Loucy (cell line): ENCODE results near the gene CTH.
"Not testable (repeated sequence)": the region's sequence is repeated elsewhere in the genome, so short reads cannot be mapped to it uniquely, and the experiment has no call there.

Experiments
- H2AFZ ChIP-seq: fragments of 200-600 bp; sonication (generic); 2 replicates; pipeline ENCODE4 v1.6.0; 2016; ENCODE audit warnings: antibody characterized with exemption, mild to moderate bottlenecking, low read length, moderate library complexity
- H3F3A ChIP-seq: fragments of 200-600 bp; 2 replicates; pipeline ENCODE4 v1.6.0; 2016; ENCODE audit warnings: antibody characterized with exemption, low read depth, mild to moderate bottlenecking
- H3K27me3 ChIP-seq: fragments of 200-600 bp; sonication (generic); 2 replicates; pipeline ENCODE4 v1.6.1; 2014; ENCODE audit warnings: low read length, mild to moderate bottlenecking; ENCODE audit not compliant: insufficient read depth, poor library complexity, severe bottlenecking
- H3K36me3 ChIP-seq: fragments of 200-600 bp; sonication (generic); 2 replicates; pipeline ENCODE4 v1.6.1; 2016; ENCODE audit warnings: low read length; ENCODE audit not compliant: insufficient read depth
- H3K4me1 ChIP-seq: fragments of 200-600 bp; sonication (generic); 2 replicates; pipeline ENCODE4 v1.5.1; 2014; ENCODE audit warnings: low read length, mild to moderate bottlenecking; ENCODE audit not compliant: insufficient read depth, poor library complexity, severe bottlenecking
- H3K4me2 ChIP-seq: fragments of 200-600 bp; sonication (generic); 2 replicates; pipeline ENCODE4 v1.6.0; 2014; ENCODE audit warnings: antibody characterized with exemption, low read length, low read depth, mild to moderate bottlenecking; ENCODE audit not compliant: poor library complexity, severe bottlenecking
- H3K4me3 ChIP-seq: fragments of 200-600 bp; sonication (generic); 2 replicates; pipeline ENCODE4 v1.5.1; 2014; ENCODE audit warnings: low read length, mild to moderate bottlenecking, mixed read lengths; ENCODE audit not compliant: poor library complexity, severe bottlenecking
- H3K79me2 ChIP-seq: fragments of 200-600 bp; sonication (generic); 2 replicates; pipeline ENCODE4 v1.6.1; 2014; ENCODE audit warnings: low read length; ENCODE audit not compliant: insufficient read depth
- H3K9ac ChIP-seq: fragments of 200-600 bp; sonication (generic); 2 replicates; pipeline ENCODE4 v1.6.0; 2014; ENCODE audit warnings: mild to moderate bottlenecking, low read depth, low read length, moderate library complexity; ENCODE audit not compliant: poor library complexity, severe bottlenecking
- H3K9me2 ChIP-seq: fragments of 200-600 bp; sonication (generic); replicated peaks from 2 replicates; pipeline ENCODE4 v1.6.1; 2016; ENCODE audit warnings: low read depth, low read length, mixed read lengths
- H3K9me3 ChIP-seq: fragments of 200-600 bp; sonication (generic); 2 replicates; pipeline ENCODE4 v1.6.1; 2014; ENCODE audit warnings: mild to moderate bottlenecking, antibody characterized with exemption, low read length, low read depth; ENCODE audit not compliant: insufficient read depth
- H4K20me1 ChIP-seq: fragments of 200-600 bp; sonication (generic); 2 replicates; pipeline ENCODE4 v1.6.0; 2014; ENCODE audit warnings: antibody characterized with exemption, low read length, mild to moderate bottlenecking; ENCODE audit not compliant: insufficient read depth, poor library complexity, severe bottlenecking
- CTCF ChIP-seq: fragments of 200-600 bp; sonication (generic); conservative IDR thresholded peaks from 2 replicates; pipeline ENCODE4 v1.5.1; 2014; ENCODE audit warnings: mild to moderate bottlenecking, antibody characterized with exemption, low read length
- EZH2phosphoT487 ChIP-seq: fragments of 200-600 bp; IDR thresholded peaks from 2 replicates; pipeline ENCODE4 v1.6.1; 2018; ENCODE audit warnings: antibody characterized with exemption, mild to moderate bottlenecking, moderate library complexity, borderline replicate concordance

The CTH gene

GRCh38 chr1:70458131-70458530, 47.1 kb downstream of the CTH start:
- TF ChIP-seq EZH2phosphoT487 (no peak), CTCF (no peak)
- Histone ChIP-seq H3K9me2 (no peaks in the 10 kb centered on the region), H3K4me1 (peaks cover 8% of the 10 kb centered on the region), H3K27me3 (no peaks in the 10 kb centered on the region), H3K79me2 (no peaks in the 10 kb centered on the region), H3F3A (no peaks in the 10 kb centered on the region), H3K36me3 (no peaks in the 10 kb centered on the region), H3K9me3 (no peaks in the 10 kb centered on the region), H3K9ac (peak overlapping the region; percentile 17), H3K4me2 (peak overlapping the region; percentile 45), H4K20me1 (no peaks in the 10 kb centered on the region), H3K4me3 (no peak overlapping the region), H2AFZ (peak overlapping the region; percentile 36; the same call in 1 of the 2 replicates)

- Histone ChIP-seq H2AFZ (no peak overlapping the region), H3K9me2 (no peaks in the 10 kb centered on the region), H3K79me2 (no peaks in the 10 kb centered on the region), H3K9ac (no peak overlapping the region), H3K27me3 (no peaks in the 10 kb centered on the region), H3K4me2 (no peak overlapping the region), H3K9me3 (no peaks in the 10 kb centered on the region), H4K20me1 (no peaks in the 10 kb centered on the region), H3F3A (no peaks in the 10 kb centered on the region), H3K36me3 (no peaks in the 10 kb centered on the region), H3K4me3 (no peak overlapping the region), H3K4me1 (peaks cover 8% of the 10 kb centered on the region)
- no peak for TF ChIP-seq EZH2phosphoT487
- TF ChIP-seq CTCF, result no peak
Observed at GRCh38 chr1:70459496-70460225, 48.6 kb downstream of the CTH start.

- not testable (repeated sequence) for H3K27me3 ChIP-seq, H3K9me3 ChIP-seq, H3K4me1 ChIP-seq, H3K4me2 ChIP-seq, H2AFZ ChIP-seq, H3K4me3 ChIP-seq, H3K79me2 ChIP-seq, H3F3A ChIP-seq, H3K36me3 ChIP-seq, H3K9me2 ChIP-seq, H4K20me1 ChIP-seq, H3K9ac ChIP-seq
Observed at GRCh38 chr1:70460740-70461713, 50.0 kb downstream of the CTH start.
